T-cell (primary cell): ENCODE data around the gene PRKCI. TPM values are rescaled to one million over a fixed set of nuclear protein-coding genes. Genes with fewer than 3 reads are reported as not detected.
"Not testable (repeated sequence)": the region's sequence is repeated elsewhere in the genome, so short reads cannot be mapped to it uniquely, and the experiment has no call there.

Source experiments
- ATAC-seq, 4 experiments: fragments of 200-7000 bp in 3 of 4; fragments of 150-1000 bp in 1 of 4; cut with Tn5 transposase; replicated peaks in 1 of 4; 1 replicate in 3 of 4; 2 replicates in 1 of 4; pipeline ENCODE4 v1.10.0; 2021; ENCODE audit warnings: moderate library complexity in 3 of 4, mild to moderate bottlenecking in 2 of 4, moderate number of reproducible peaks in 1 of 4
- CTCF ChIA-PET, 2 donors: fragments of 300-600 bp; sonication (Branson Sonifier 250); formaldehyde crosslinking; loops; one replicate each; lab custom pipeline; 2022; ENCODE audit warnings: antibody characterized with exemption in 2 of 2; lab: Charles Lee
- POLR2A ChIA-PET, 2 donors: fragments of 300-600 bp; sonication (Branson Sonifier 250); formaldehyde crosslinking; loops; one replicate each; lab custom pipeline; 2022; ENCODE audit warnings: antibody characterized with exemption in 2 of 2; lab: Charles Lee
- DNase-seq, 35 experiments: peaks; one replicate each; pipeline versions ENCODE4 v3.0.0 to v3.0.0-alpha.2; 2013 to 2023
- H3K27ac ChIP-seq: one replicate; pipeline ENCODE4 v1.5.1; 2013; ENCODE audit warnings: low read length
- H3K27me3 ChIP-seq, 2 experiments: replicated peaks in 1 of 2; 1 replicate in 1 of 2; 2 replicates in 1 of 2; pipeline versions ENCODE4 v1.6.1 to v1.7.0; 2013; ENCODE audit warnings: low read length in 1 of 2, mixed read lengths in 1 of 2; ENCODE audit not compliant: control insufficient read depth in 2 of 2, insufficient read depth in 2 of 2; ENCODE audit errors: extremely low read depth in 1 of 2
- H3K36me3 ChIP-seq, 2 donors: 1 replicate in 1 of 2; 2 replicates in 1 of 2; pipeline versions ENCODE4 v1.6.1 to v1.7.0; 2013; ENCODE audit warnings: low read length in 1 of 2; ENCODE audit not compliant: control insufficient read depth in 2 of 2, insufficient read depth in 1 of 2; ENCODE audit errors: extremely low read depth in 1 of 2
- H3K4me1 ChIP-seq, 2 experiments: 1 replicate in 1 of 2; 2 replicates in 1 of 2; pipeline versions ENCODE4 v1.6.1 to v1.7.0; 2013; ENCODE audit warnings: low read length in 2 of 2, mixed read lengths in 1 of 2; ENCODE audit not compliant: insufficient read depth in 2 of 2, control insufficient read depth in 1 of 2; ENCODE audit errors: extremely low read depth in 1 of 2
- H3K4me3 ChIP-seq, 2 donors: 1 replicate in 1 of 2; 2 replicates in 1 of 2; pipeline versions ENCODE4 v1.5.1 to v1.7.0; 2013; ENCODE audit warnings: mild to moderate bottlenecking in 2 of 2, low read length in 1 of 2, moderate library complexity in 1 of 2; ENCODE audit not compliant: control insufficient read depth in 1 of 2; ENCODE audit errors: extremely low read depth in 1 of 2
- H3K9me3 ChIP-seq: 2 replicates; pipeline ENCODE4 v1.7.0; 2013
- H3K27ac Mint-ChIP-seq, 2 donors: one replicate each; pipeline ENCODE4 v1.8.0; 2020 to 2021; ENCODE audit warnings: mild to moderate bottlenecking in 2 of 2, mixed read lengths in 2 of 2
- H3K27me3 Mint-ChIP-seq, 2 donors: one replicate each; pipeline ENCODE4 v1.8.0; 2021 to 2022; ENCODE audit warnings: mixed read lengths in 2 of 2
- H3K36me3 Mint-ChIP-seq: one replicate; pipeline ENCODE4 v1.8.0; 2021; ENCODE audit warnings: mixed read lengths
- H3K4me1 Mint-ChIP-seq, 3 donors: one replicate each; pipeline ENCODE4 v1.8.0; 2020 to 2022; ENCODE audit warnings: mixed read lengths in 3 of 3, mild to moderate bottlenecking in 1 of 3
- H3K4me3 Mint-ChIP-seq, 3 donors: one replicate each; pipeline ENCODE4 v1.8.0; 2020 to 2022; ENCODE audit warnings: mild to moderate bottlenecking in 3 of 3, mixed read lengths in 3 of 3, moderate library complexity in 3 of 3
- H3K9me3 Mint-ChIP-seq, 3 donors: one replicate each; pipeline ENCODE4 v1.8.0; 2020 to 2022; ENCODE audit warnings: mixed read lengths in 3 of 3
- WGBS: methylation state at CpG from one replicate; pipeline ENCODE4 v1.1.5; 2013; ENCODE audit warnings: missing lambda C conversion rate; ENCODE audit not compliant: insufficient coverage; 5-methylcytosine and 5-hydroxymethylcytosine counted together
- total RNA-seq, 35 experiments: library from RNA in 6 of 35; stranded (reverse) in 6 of 35; fragments of 120-200 nt in 1 of 35; gene quantifications; one replicate each; pipeline versions ENCODE4 v1.2.1 to v1.2.4 and lab custom pipeline; 2013 to 2026

PRKCI gene
- total RNA-seq, 5 donors from 2014 or later (not counting 1 experiment from before 2014, with no cell fraction given), result 17.1 to 26.3 (median 23.9) TPM

GRCh38 chr3:170327868-170328548 is 105.8 kb downstream of the PRKCI start:
- H3K4me1 ChIP-seq, H3K36me3 Mint-ChIP-seq, H3K9me3 ChIP-seq, H3K4me3 ChIP-seq, DNase-seq, H3K27me3 ChIP-seq, H3K4me1 Mint-ChIP-seq, H3K36me3 ChIP-seq, H3K27ac Mint-ChIP-seq, H3K27me3 Mint-ChIP-seq, ATAC-seq, H3K27ac ChIP-seq, CTCF ChIA-PET, H3K9me3 Mint-ChIP-seq, H3K4me3 Mint-ChIP-seq: not testable (repeated sequence)
- WGBS, result 93% methylated on average over 5 of the region's 7 CpGs
- POLR2A ChIA-PET, result interaction anchor here in 1 of 2 donors (0.9 kb wide), 1 partner anchor 33 kb away, joined by 3 read pairs; no protein-coding TSS in a partner anchor

GRCh38 chr3:170330366-170330765 is 108.1 kb downstream of the PRKCI start:
- ChIA-PET CTCF (no interaction called here), POLR2A (no interaction called here)
- WGBS, result no CpG with 5 or more reads among the region's 5 CpGs
- no peak for DNase-seq
- H3K27me3 Mint-ChIP-seq, result no peaks in the 10 kb centered on the region
- no peak for ATAC-seq
- Histone ChIP-seq H3K27ac (no peak overlapping the region), H3K9me3 (no peaks in the 10 kb centered on the region), H3K27me3 (peaks cover 0 to 2% of the 10 kb centered on the region in 2 experiments), H3K36me3 (no peaks in the 10 kb centered on the region), H3K4me1 (no peaks in the 10 kb centered on the region), H3K4me3 (no peak overlapping the region)
- no peak overlapping the region for H3K27ac Mint-ChIP-seq
- no peaks in the 10 kb centered on the region for H3K36me3 Mint-ChIP-seq
- H3K4me1 Mint-ChIP-seq, result peaks cover 0 to 4% (median 0%) of the 10 kb centered on the region in 3 donors
- no peak overlapping the region for H3K4me3 Mint-ChIP-seq
- H3K9me3 Mint-ChIP-seq, result no peaks in the 10 kb centered on the region

DNA sequence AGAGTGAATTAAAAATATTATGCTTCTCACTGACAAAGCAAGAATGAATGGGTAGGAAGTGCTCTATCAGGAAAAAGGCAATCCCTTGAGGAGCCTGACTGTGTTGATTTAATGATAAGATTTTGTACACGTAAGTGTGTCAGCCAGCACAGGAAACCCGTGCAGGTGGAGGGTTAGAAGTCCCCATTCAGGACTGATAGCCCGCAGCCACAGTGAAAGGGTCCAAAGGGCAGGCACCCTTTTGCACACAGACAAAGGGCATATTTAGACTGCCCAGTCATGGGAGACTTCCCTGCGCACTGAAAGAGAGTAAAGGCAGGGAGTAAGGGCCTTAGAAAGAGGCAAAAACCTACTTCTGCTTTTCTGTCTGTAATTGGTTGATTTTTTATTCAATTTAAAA is 108.9 kb downstream of the PRKCI start:
- Histone ChIP-seq H3K4me3 (no peak overlapping the region), H3K27me3 (peaks cover 0 to 2% of the 10 kb centered on the region in 2 experiments), H3K27ac (no peak overlapping the region), H3K9me3 (no peaks in the 10 kb centered on the region), H3K36me3 (no peaks in the 10 kb centered on the region), H3K4me1 (no peaks in the 10 kb centered on the region)
- 100% methylated on average over 1 of the region's 4 CpGs for WGBS
- ChIA-PET CTCF (interaction anchor here in 1 of 2 donors (0.7 kb wide), 1 partner anchor 162 kb away, joined by 5 read pairs; no protein-coding TSS in a partner anchor), POLR2A (no interaction called here)
- Mint-ChIP-seq H3K4me3 (no peak overlapping the region), H3K27me3 (no peaks in the 10 kb centered on the region), H3K36me3 (no peaks in the 10 kb centered on the region), H3K9me3 (no peaks in the 10 kb centered on the region), H3K4me1 (peaks cover 0 to 4% (median 0%) of the 10 kb centered on the region in 3 donors), H3K27ac (no peak overlapping the region)
- DNase-seq (no peak), ATAC-seq (no peak)

GRCh38 chr3:170337420-170337819 is 115.2 kb downstream of the PRKCI start:
- no peaks in the 10 kb centered on the region for H3K36me3 ChIP-seq
- Mint-ChIP-seq H3K4me3 (no peak overlapping the region), H3K27me3 (no peaks in the 10 kb centered on the region), H3K9me3 (peaks cover 0 to 13% (median 6%) of the 10 kb centered on the region in 3 donors), H3K36me3 (no peaks in the 10 kb centered on the region), H3K4me1 (peaks cover 0 to under 1% (median 0%) of the 10 kb centered on the region in 3 donors), H3K27ac (no peak overlapping the region)
- DNase-seq, result no peak
- no CpG with 5 or more reads among the region's 3 CpGs for WGBS
- no peak overlapping the region for H3K27ac ChIP-seq
- H3K27me3 ChIP-seq, result peaks cover 0 to 7% of the 10 kb centered on the region in 2 experiments
- no peak overlapping the region for H3K4me3 ChIP-seq
- no peak for ATAC-seq
- H3K9me3 ChIP-seq, result no peaks in the 10 kb centered on the region
- ChIA-PET POLR2A (no interaction called here), CTCF (no interaction called here)
- H3K4me1 ChIP-seq, result no peaks in the 10 kb centered on the region

- peaks cover 0 to 13% (median 6%) of the 10 kb centered on the region in 3 donors for H3K9me3 Mint-ChIP-seq
- ATAC-seq (no peak), DNase-seq (no peak)
- H3K4me3 ChIP-seq, result no peak overlapping the region
- no peak overlapping the region for H3K27ac ChIP-seq
- H3K4me1 Mint-ChIP-seq, result no peaks in the 10 kb centered on the region
- no peaks in the 10 kb centered on the region for H3K36me3 ChIP-seq
- no peaks in the 10 kb centered on the region for H3K36me3 Mint-ChIP-seq
- no peak overlapping the region for H3K4me3 Mint-ChIP-seq
- CTCF ChIA-PET, result interaction anchor here in 1 of 2 donors (0.5 kb wide), 1 partner anchor 261 kb away, joined by 5 read pairs; no protein-coding TSS in a partner anchor
- H3K27me3 Mint-ChIP-seq, result no peaks in the 10 kb centered on the region
- H3K27me3 ChIP-seq, result peaks cover 0 to 8% of the 10 kb centered on the region in 2 experiments
- H3K4me1 ChIP-seq, result no peaks in the 10 kb centered on the region
- WGBS, result 57% methylated on average over 1 of the region's 1 CpG
- POLR2A ChIA-PET, result interaction anchor here (0.6 to 0.7 kb wide), 2 partner anchors 12 to 109 kb away, joined by 7 to 12 read pairs; no protein-coding TSS in a partner anchor
- H3K27ac Mint-ChIP-seq, result no peak overlapping the region
- no peaks in the 10 kb centered on the region for H3K9me3 ChIP-seq
Measured at GRCh38 chr3:170338690-170339340, 116.6 kb downstream of the PRKCI start.

DNA sequence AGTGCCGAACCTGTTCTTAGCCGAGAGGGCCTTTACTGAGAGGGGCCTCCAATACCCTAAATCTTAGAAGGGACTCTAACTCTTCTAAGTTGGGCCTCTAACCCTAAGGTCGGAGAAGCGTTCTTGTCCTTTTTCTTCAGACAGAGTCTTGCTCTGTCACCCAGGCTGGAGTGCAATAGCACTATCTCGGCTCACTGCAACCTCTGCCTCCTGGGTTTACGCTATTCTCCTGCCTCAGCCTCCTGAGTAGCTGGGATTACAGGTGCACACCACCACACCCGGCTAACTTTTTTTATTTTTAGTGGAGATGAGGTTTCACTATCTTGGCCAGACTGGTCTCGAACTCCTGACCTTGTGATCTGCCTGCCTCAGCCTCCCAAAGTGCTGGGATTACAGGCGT is 120.0 kb downstream of the PRKCI start:
- H3K27me3 Mint-ChIP-seq, H3K4me3 ChIP-seq, H3K9me3 ChIP-seq, H3K27me3 ChIP-seq, H3K4me1 Mint-ChIP-seq, POLR2A ChIA-PET, H3K4me1 ChIP-seq, H3K4me3 Mint-ChIP-seq, CTCF ChIA-PET, H3K27ac Mint-ChIP-seq, ATAC-seq, H3K27ac ChIP-seq, H3K36me3 ChIP-seq, DNase-seq, H3K36me3 Mint-ChIP-seq: not testable (repeated sequence)
- H3K9me3 Mint-ChIP-seq, result peaks cover 0 to 12% (median 6%) of the 10 kb centered on the region in 3 donors
- WGBS, result 84% methylated on average over 7 of the region's 9 CpGs
